ENCODE data around the gene ST7. TPM values are rescaled to one million over a fixed set of nuclear protein-coding genes. Genes with fewer than 3 reads are reported as not detected.

Gene ST7
- total and polyA plus RNA-seq, 2 donors (not counting 3 experiments of a cell fraction or from before 2014, with no cell fraction given) = 18.6 to 24.9 TPM

- no peak for FAIRE-seq
- ChIA-PET CTCF (interaction anchor here (0.9 to 3.1 kb wide), 4 partner anchors 10 to 109 kb away, joined by 3 to 15 read pairs (median 7); no protein-coding TSS in a partner anchor), POLR2A (no interaction called here)
- Histone ChIP-seq H3K4me2 (ENCODE audit: insufficient read depth, low read length) (no peak overlapping the region), H3K79me2 (ENCODE audit: control insufficient read depth, insufficient read depth, low read length) (no peaks in the 10 kb centered on the region), H3K27ac (ENCODE audit: insufficient read depth, low read depth, low read length) (no peak overlapping the region), H2AFZ (ENCODE audit: low read depth, low read length) (no peak overlapping the region), H3K27me3 (ENCODE audit: control insufficient read depth in 2 of 2, insufficient read depth in 2 of 2, low read length in 2 of 2) (no peaks in the 10 kb centered on the region), H3K9me3 (replicated peaks; ENCODE audit: control insufficient read depth, insufficient read depth, low read length) (no peaks in the 10 kb centered on the region), H3K36me3 (ENCODE audit: control insufficient read depth in 2 of 2, extremely low read depth in 1 of 2, insufficient read depth in 2 of 2, low read length in 2 of 2) (no peaks in the 10 kb centered on the region), H3K9ac (replicated peaks; ENCODE audit: extremely low read depth, insufficient read depth, low read length) (no peak overlapping the region), H4K20me1 (replicated peaks; ENCODE audit: control insufficient read depth, extremely low read depth, insufficient read depth, low read length) (no peaks in the 10 kb centered on the region), H3K4me1 (ENCODE audit: control insufficient read depth, extremely low read depth, insufficient read depth, low read length) (peaks cover 4% of the 10 kb centered on the region), H3K9me1 (replicated peaks; ENCODE audit: control insufficient read depth, extremely low read depth, insufficient read depth, low read length) (no peaks in the 10 kb centered on the region), H3K4me3 (replicated peaks in 1 of 3; ENCODE audit: insufficient read depth in 1 of 3, low read depth in 1 of 3, low read length in 3 of 3) (no peak overlapping the region)
- intact Hi-C loops (cut with micrococcal nuclease) (no loop called here), dilution Hi-C loops (cut with MboI; ENCODE audit: extremely low pct_ligation_motif_present, low sequenced_read_pairs) (no loop called here)
- peak; percentile 46 for DNase-seq (ENCODE audit: low read depth, low spot score)
- BruUV-seq (replicated peaks) = no TSS peak
- TF ChIP-seq POLR2AphosphoS5 (IDR thresholded peaks at IDR 0.05; ENCODE audit: insufficient read depth, low read depth, low read length) (no peak), JUN (IDR thresholded peaks at IDR 0.05; ENCODE audit: borderline replicate concordance, insufficient read depth, insufficient read length, low read depth) (no peak), EZH2 (IDR thresholded peaks at IDR 0.05; ENCODE audit: borderline replicate concordance, low read depth, low read length, severe bottlenecking) (no peak)
These were observed 145.2 kb downstream of the ST7 start for GRCh38 chr7:117098457-117098856.

GRCh38 chr7:117101026-117101425 lies 147.7 kb downstream of the ST7 start:
- TF ChIP-seq FOS (IDR thresholded peaks at IDR 0.05; ENCODE audit: borderline replicate concordance, insufficient read depth, low read length) (no peak), EZH2 (IDR thresholded peaks at IDR 0.05; ENCODE audit: borderline replicate concordance, low read depth, low read length, severe bottlenecking) (no peak), MAX (IDR thresholded peaks at IDR 0.05; ENCODE audit: insufficient read depth, insufficient read length) (no peak), POLR2AphosphoS5 (IDR thresholded peaks at IDR 0.05; ENCODE audit: insufficient read depth, low read depth, low read length) (no peak), GATA2 (IDR thresholded peaks at IDR 0.05; ENCODE audit: insufficient read depth, insufficient read length, low read depth, low read length) (no peak), CTCF (IDR thresholded peaks at IDR 0.05; ENCODE audit: extremely low read depth in 1 of 2, insufficient read depth in 1 of 2, low read depth in 1 of 2, low read length in 2 of 2) (no peak), POLR2A (IDR thresholded peaks at IDR 0.05; ENCODE audit: low read depth, low read length) (no peak), JUN (IDR thresholded peaks at IDR 0.05; ENCODE audit: borderline replicate concordance, insufficient read depth, insufficient read length, low read depth) (no peak), MYC (IDR thresholded peaks at IDR 0.05; ENCODE audit: low read depth, low read length) (no peak)
- H3K4me2 ChIP-seq (ENCODE audit: insufficient read depth, low read length) = no peak overlapping the region
- CTCF ChIA-PET = interaction anchor here (1.0 to 1.4 kb wide), 2 partner anchors 10 to 17 kb away, joined by 3 read pairs; no protein-coding TSS in a partner anchor
- BruUV-seq (replicated peaks) = no TSS peak
- FAIRE-seq (no peak), DNase-seq (ENCODE audit: low read depth, low spot score) (no peak)
- H3K9ac ChIP-seq (replicated peaks; ENCODE audit: extremely low read depth, insufficient read depth, low read length) = no peak overlapping the region
- H3K79me2 ChIP-seq (ENCODE audit: control insufficient read depth, insufficient read depth, low read length) = no peaks in the 10 kb centered on the region
- H3K9me3 ChIP-seq (replicated peaks; ENCODE audit: control insufficient read depth, insufficient read depth, low read length) = no peaks in the 10 kb centered on the region
- no peaks in the 10 kb centered on the region for H3K36me3 ChIP-seq (ENCODE audit: control insufficient read depth in 2 of 2, extremely low read depth in 1 of 2, insufficient read depth in 2 of 2, low read length in 2 of 2)
- dilution Hi-C loops (cut with MboI; ENCODE audit: extremely low pct_ligation_motif_present, low sequenced_read_pairs) = no loop called here
- POLR2A ChIA-PET = no interaction called here
- no peak overlapping the region for H2AFZ ChIP-seq (ENCODE audit: low read depth, low read length)
- peaks cover 4% of the 10 kb centered on the region for H3K4me1 ChIP-seq (ENCODE audit: control insufficient read depth, extremely low read depth, insufficient read depth, low read length)
- H4K20me1 ChIP-seq (replicated peaks; ENCODE audit: control insufficient read depth, extremely low read depth, insufficient read depth, low read length) = no peaks in the 10 kb centered on the region
- intact Hi-C loops (cut with micrococcal nuclease) = no loop called here
- H3K27me3 ChIP-seq (ENCODE audit: control insufficient read depth in 2 of 2, insufficient read depth in 2 of 2, low read length in 2 of 2) = no peaks in the 10 kb centered on the region
- no peaks in the 10 kb centered on the region for H3K9me1 ChIP-seq (replicated peaks; ENCODE audit: control insufficient read depth, extremely low read depth, insufficient read depth, low read length)
- H3K4me3 ChIP-seq (replicated peaks in 1 of 3; ENCODE audit: insufficient read depth in 1 of 3, low read depth in 1 of 3, low read length in 3 of 3) = no peak overlapping the region
- no peak overlapping the region for H3K27ac ChIP-seq (ENCODE audit: insufficient read depth, low read depth, low read length)

All from endothelial cell of umbilical vein (primary cell).